OCI-LY1 (cell line): ENCODE measurements around the gene LRRN4.

Experiments
- H2AFZ ChIP-seq: fragments of 200-600 bp; sonication (generic), shearing (Covaris generic); 2 replicates; pipeline ENCODE4 v1.6.0; 2014; ENCODE audit warnings: antibody characterized with exemption, mild to moderate bottlenecking, low read length
- H3F3A ChIP-seq: fragments of 200-600 bp; sonication (generic), shearing (Covaris generic); 2 replicates; pipeline ENCODE4 v1.6.0; 2014; ENCODE audit warnings: mild to moderate bottlenecking, antibody characterized with exemption, low read length, moderate library complexity; ENCODE audit not compliant: insufficient read depth
- H3K27ac ChIP-seq: fragments of 200-600 bp; sonication (generic); 2 replicates; pipeline ENCODE4 v1.5.1; 2014; ENCODE audit warnings: low read length, mixed run types, mild to moderate bottlenecking, low read depth; ENCODE audit not compliant: poor library complexity, severe bottlenecking
- H3K27me3 ChIP-seq: fragments of 200-600 bp; sonication (generic); 2 replicates; pipeline ENCODE4 v1.6.0; 2014; ENCODE audit warnings: antibody characterized with exemption, mild to moderate bottlenecking, low read length, moderate library complexity; ENCODE audit not compliant: insufficient read depth
- H3K36me3 ChIP-seq: fragments of 200-600 bp; sonication (generic); 2 replicates; pipeline ENCODE4 v1.6.1; 2014; ENCODE audit warnings: mild to moderate bottlenecking, antibody characterized with exemption, low read length, moderate library complexity, mixed read lengths; ENCODE audit not compliant: insufficient read depth
- H3K4me1 ChIP-seq: fragments of 200-600 bp; sonication (generic); 2 replicates; pipeline ENCODE4 v1.5.1; 2014; ENCODE audit warnings: mild to moderate bottlenecking, low read length, moderate library complexity; ENCODE audit not compliant: insufficient read depth, severe bottlenecking
- H3K4me2 ChIP-seq: fragments of 200-600 bp; sonication (generic), shearing (Covaris generic); 2 replicates; pipeline ENCODE4 v1.6.1; 2014; ENCODE audit warnings: low read length
- H3K4me3 ChIP-seq: fragments of 200-600 bp; sonication (generic); 2 replicates; pipeline ENCODE4 v1.5.1; 2014; ENCODE audit warnings: low read length, low read depth, mild to moderate bottlenecking, mixed read lengths; ENCODE audit not compliant: poor library complexity, severe bottlenecking
- H3K79me2 ChIP-seq: fragments of 200-600 bp; shearing (Covaris generic); 2 replicates; pipeline ENCODE4 v1.6.1; 2016; ENCODE audit warnings: mixed run types, low read length, mixed read lengths; ENCODE audit not compliant: insufficient read depth
- H3K9ac ChIP-seq: fragments of 200-600 bp; sonication (generic), shearing (Covaris generic); 2 replicates; pipeline ENCODE4 v1.6.1; 2014; ENCODE audit warnings: mild to moderate bottlenecking, low read length, mixed read lengths
- H3K9me2 ChIP-seq: fragments of 200-600 bp; sonication (generic), shearing (Covaris generic); 2 replicates; pipeline ENCODE4 v1.6.1; 2014; ENCODE audit warnings: low read depth, mild to moderate bottlenecking, low read length, mixed read lengths
- H3K9me3 ChIP-seq: fragments of 200-600 bp; shearing (Covaris generic); 2 replicates; pipeline ENCODE4 v1.6.1; 2014; ENCODE audit warnings: low read length, mixed read lengths
- H4K20me1 ChIP-seq: fragments of 200-600 bp; sonication (generic), shearing (Covaris generic); 2 replicates; pipeline ENCODE4 v1.6.0; 2016; ENCODE audit warnings: mild to moderate bottlenecking, low read length; ENCODE audit not compliant: insufficient read depth
- CTCF ChIP-seq: fragments of 200-600 bp; sonication (generic), shearing (Covaris generic); IDR thresholded peaks from 2 replicates; pipeline ENCODE4 v1.5.1; 2017; ENCODE audit warnings: mild to moderate bottlenecking, antibody characterized with exemption, low read length, moderate library complexity, mixed read lengths
- EZH2 ChIP-seq: fragments of 200-600 bp; sonication (generic), shearing (Covaris generic); IDR thresholded peaks from 2 replicates; pipeline ENCODE4 v1.8.0; 2017; ENCODE audit warnings: borderline replicate concordance, mixed run types, mild to moderate bottlenecking, antibody characterized with exemption, low read length, moderate library complexity, mixed read lengths

LRRN4 gene

GRCh38 chr20:6039766-6040165, 14.1 kb downstream of the LRRN4 start:
- Histone ChIP-seq H3K9ac (no peak overlapping the region), H3K4me3 (no peak overlapping the region), H3K9me2 (no peaks in the 10 kb centered on the region), H3K27me3 (no peaks in the 10 kb centered on the region), H3K27ac (no peak overlapping the region), H2AFZ (no peak overlapping the region), H3K79me2 (no peaks in the 10 kb centered on the region), H4K20me1 (no peaks in the 10 kb centered on the region), H3F3A (no peaks in the 10 kb centered on the region), H3K4me2 (no peak overlapping the region), H3K9me3 (no peaks in the 10 kb centered on the region), H3K4me1 (no peaks in the 10 kb centered on the region), H3K36me3 (peaks cover 52% of the 10 kb centered on the region)
- no peak for TF ChIP-seq CTCF
- no peak for TF ChIP-seq EZH2

- H3K4me2 ChIP-seq: no peak overlapping the region
- no peak overlapping the region for H2AFZ ChIP-seq
- no peaks in the 10 kb centered on the region for H3K9me3 ChIP-seq
- no peak overlapping the region for H3K9ac ChIP-seq
- no peaks in the 10 kb centered on the region for H3K79me2 ChIP-seq
- no peaks in the 10 kb centered on the region for H3K27me3 ChIP-seq
- TF ChIP-seq CTCF (no peak), EZH2 (no peak)
- H3K36me3 ChIP-seq: peaks cover 66% of the 10 kb centered on the region
- no peaks in the 10 kb centered on the region for H4K20me1 ChIP-seq
- H3F3A ChIP-seq: no peaks in the 10 kb centered on the region
- H3K27ac ChIP-seq: no peak overlapping the region
- no peak overlapping the region for H3K4me3 ChIP-seq
- no peaks in the 10 kb centered on the region for H3K9me2 ChIP-seq
- no peaks in the 10 kb centered on the region for H3K4me1 ChIP-seq
Observed at GRCh38 chr20:6038256-6038655, 15.6 kb downstream of the LRRN4 start.

- Histone ChIP-seq H3K4me1 (no peaks in the 10 kb centered on the region), H3K4me3 (no peak overlapping the region), H3F3A (no peaks in the 10 kb centered on the region), H3K36me3 (peaks cover 71% of the 10 kb centered on the region), H3K9me2 (no peaks in the 10 kb centered on the region), H3K4me2 (no peak overlapping the region), H3K27me3 (no peaks in the 10 kb centered on the region), H4K20me1 (no peaks in the 10 kb centered on the region), H3K9me3 (no peaks in the 10 kb centered on the region), H3K79me2 (no peaks in the 10 kb centered on the region), H3K27ac (no peak overlapping the region), H2AFZ (no peak overlapping the region), H3K9ac (no peak overlapping the region)
- TF ChIP-seq EZH2 (no peak), CTCF (no peak)
Observed at GRCh38 chr20:6037082-6037481, 16.8 kb downstream of the LRRN4 start.
